HuH-7.5 (cell line): ENCODE results near the gene ZC3H7B.
"Not testable (repeated sequence)": the region's sequence is repeated elsewhere in the genome, so short reads cannot be mapped to it uniquely, and the experiment has no call there.

Experiments
- DNase-seq: peaks from one replicate; pipeline ENCODE4 v3.0.0; 2011; ENCODE audit warnings: low spot score

ZC3H7B gene

GRCh38 chr22:41381329-41382097 is 80.2 kb downstream of the ZC3H7B start, which contains the start of gene TEF:
Gene TEF (plus strand): TSS chr22:41381942. CDS start chr22:41382045, 103 bp downstream.
- DNase-seq, result peak; percentile 99

GRCh38 chr22:41382098-41382578 is 80.8 kb downstream of the ZC3H7B start:
- peak; percentile 65 for DNase-seq

DNA sequence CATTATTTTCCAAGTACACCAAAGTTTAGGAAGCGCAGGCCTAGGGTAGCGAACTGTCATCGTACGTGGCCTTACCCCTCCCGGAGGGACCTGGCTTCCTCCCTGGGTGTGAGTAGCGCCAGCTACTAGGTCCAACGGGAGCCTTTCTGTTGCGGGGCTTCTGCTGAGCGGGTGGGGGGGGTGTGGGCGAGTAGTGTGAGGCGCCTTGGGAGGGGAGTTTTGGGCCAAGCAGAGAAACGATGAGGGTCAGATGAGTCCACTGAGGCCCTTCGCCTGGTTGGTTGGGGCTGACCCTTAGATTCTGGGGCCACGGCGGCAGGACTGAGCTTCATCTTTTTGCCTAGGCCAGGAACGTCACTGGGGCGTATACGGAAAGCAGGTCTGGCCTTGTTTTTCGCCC is 81.3 kb downstream of the ZC3H7B start:
- DNase-seq, result no peak

GRCh38 chr22:41383085-41383484 is 81.8 kb downstream of the ZC3H7B start:
- DNase-seq, result no peak

DNA sequence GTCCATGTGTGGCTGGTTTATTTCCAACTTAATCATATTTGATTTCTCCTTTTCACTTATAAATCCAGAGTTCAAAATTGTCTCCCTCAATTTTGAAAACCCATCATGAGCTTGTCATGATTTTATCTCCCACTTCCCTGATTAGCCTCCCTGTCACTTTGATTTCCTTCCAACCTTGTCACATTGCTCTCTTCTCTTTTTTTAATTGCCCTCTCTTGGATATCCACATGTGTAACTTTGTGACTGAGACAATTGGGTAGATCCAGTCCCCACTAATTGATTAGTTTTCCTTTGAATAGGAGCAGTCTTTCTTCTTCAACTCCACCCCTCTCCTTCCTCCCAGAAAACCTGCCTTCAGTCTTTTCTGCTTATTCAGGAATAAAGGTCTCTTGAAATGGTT is 82.8 kb downstream of the ZC3H7B start:
- no peak for DNase-seq

- DNase-seq, result no peak
Observed at GRCh38 chr22:41387341-41387740, 86.0 kb downstream of the ZC3H7B start.

GRCh38 chr22:41394012-41394356 is 92.7 kb downstream of the ZC3H7B start:
- no peak for DNase-seq

DNA sequence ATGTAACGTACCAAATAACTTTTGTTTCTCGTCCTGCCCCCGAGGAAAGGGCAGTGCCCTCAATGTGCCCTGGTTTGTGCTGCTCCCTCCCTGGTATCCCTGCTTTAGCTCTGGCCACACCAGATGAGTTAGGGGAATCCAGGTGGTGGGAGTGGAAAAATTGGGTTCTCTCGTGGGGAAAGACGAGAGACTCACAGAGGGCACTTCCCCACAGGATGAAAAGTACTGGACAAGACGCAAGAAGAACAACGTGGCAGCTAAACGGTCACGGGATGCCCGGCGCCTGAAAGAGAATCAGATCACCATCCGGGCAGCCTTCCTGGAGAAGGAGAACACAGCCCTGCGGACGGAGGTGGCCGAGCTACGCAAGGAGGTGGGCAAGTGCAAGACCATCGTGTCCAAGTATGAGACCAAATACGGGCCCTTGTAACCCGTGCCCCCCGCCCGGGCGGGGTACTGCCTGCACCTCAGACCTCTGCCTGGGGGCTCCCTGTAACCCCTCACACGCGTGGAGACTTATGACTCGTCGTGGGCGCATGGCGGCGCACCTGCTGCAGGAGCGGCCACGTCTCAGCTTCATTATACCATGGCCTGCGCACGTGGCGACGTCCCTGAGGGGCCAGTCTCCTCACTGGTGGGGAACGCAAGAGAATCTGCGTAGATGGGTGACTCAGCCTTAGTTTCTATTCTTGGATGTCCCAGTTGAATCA is 94.4 kb downstream of the ZC3H7B start:
- DNase-seq, result no peak

- peak; percentile 77 for DNase-seq
Observed at GRCh38 chr22:41397143-41397811, 96.0 kb downstream of the ZC3H7B start.

DNA sequence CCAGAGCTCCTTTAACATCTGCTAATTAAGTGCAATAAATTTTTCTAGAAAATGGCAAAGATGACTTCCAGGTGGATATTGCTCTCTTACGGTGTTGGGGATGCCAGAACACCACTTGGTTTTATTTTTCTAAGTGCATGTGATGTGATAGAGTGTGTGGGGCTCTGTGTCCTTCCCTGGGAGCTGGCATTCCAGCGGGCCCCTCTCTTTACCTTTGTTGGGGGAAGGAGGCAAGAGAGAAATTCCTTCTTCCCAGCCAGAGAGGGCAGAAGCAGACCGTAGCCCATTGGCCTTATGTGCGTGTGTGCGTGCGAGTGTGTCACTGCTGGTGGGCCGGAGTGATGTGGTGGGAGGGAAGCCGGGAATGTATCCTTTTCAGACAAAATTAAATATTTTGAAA is 97.6 kb downstream of the ZC3H7B start:
- DNase-seq, result no peak

- DNase-seq, result no peak
Observed at GRCh38 chr22:41401781-41402648, 100.7 kb downstream of the ZC3H7B start.

- not testable (repeated sequence) for DNase-seq
Observed at GRCh38 chr22:41402851-41403250, 101.5 kb downstream of the ZC3H7B start.

DNA sequence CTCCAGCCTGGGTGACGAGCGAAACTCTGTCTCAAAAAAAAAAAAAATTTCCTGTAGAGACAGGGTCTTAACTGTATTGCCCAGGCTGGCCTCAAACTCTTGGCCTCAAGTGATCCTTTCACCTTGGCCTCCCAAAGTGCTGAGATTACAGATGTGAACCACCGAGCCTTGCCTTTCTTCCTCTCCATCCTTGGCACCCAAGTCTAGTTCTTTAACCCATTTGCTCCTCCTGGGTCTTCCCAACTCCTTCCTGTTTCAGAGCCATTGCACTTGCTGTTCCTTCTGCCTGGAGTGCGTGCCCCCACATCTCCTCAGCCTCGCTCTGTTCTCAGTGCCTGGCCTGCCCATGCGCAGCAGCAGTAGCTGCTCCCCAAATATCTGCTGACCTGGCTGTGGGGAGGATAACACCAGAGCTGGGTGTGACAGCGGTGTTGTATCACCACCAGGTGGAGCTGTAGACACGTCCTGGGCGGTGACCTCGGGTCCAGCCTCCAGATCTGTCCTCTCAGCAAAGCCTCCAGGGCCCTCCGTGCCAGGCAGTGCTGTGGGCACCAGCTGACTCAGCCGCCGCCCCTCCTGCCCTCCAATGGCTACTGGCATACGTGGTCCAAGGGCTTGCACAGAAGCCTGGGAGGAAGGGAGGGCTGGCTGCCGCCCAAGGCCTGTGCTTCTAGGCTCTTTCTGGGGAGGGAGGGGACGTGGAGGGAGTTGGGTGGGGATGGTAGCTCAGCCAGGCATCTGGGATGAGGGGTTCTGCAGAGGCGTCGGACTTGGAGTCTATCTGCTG is 102.4 kb downstream of the ZC3H7B start:
- peak; percentile 97 for DNase-seq

DNA sequence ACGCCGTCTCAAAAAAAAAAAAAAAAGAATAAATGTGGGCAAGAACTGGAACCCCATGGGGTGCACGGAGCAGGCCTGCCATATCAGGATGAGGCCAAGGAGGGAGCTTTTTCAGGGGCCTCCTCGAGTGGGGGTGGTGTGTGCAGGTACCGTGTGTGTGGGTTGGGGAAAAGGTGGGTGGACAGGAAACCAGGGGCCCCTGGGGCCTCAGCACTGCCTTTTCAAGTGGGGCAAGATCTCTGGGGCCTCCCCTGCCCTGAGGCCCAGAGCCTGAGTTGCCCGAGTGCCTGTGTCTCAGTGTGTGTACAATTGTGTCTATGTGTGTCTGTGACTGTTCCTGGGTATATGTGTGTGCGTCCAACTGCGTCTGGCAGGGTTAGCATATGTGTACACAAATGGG is 104.3 kb downstream of the ZC3H7B start:
- no peak for DNase-seq

- DNase-seq, result no peak
Observed at GRCh38 chr22:41406410-41406809, 105.1 kb downstream of the ZC3H7B start.

DNA sequence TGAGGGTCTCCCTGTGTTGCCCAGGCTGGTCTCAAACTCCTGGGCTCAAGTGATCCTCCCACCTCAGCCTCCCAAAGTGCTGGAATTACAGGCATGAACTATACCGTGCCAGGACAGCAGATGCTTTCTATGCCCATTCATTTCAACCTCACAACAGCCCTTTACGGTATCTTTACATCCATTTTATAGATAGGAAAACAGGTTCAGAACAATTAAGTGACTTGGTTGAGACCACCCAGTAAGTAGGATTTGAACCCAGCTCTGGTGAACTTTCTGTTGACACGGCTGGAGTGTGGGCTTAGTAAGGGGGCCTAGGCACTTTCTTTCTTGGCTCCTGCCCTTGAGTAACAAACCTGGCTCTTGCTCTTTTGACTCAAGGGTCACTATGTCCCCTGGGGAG is 106.1 kb downstream of the ZC3H7B start:
- no peak for DNase-seq

DNA sequence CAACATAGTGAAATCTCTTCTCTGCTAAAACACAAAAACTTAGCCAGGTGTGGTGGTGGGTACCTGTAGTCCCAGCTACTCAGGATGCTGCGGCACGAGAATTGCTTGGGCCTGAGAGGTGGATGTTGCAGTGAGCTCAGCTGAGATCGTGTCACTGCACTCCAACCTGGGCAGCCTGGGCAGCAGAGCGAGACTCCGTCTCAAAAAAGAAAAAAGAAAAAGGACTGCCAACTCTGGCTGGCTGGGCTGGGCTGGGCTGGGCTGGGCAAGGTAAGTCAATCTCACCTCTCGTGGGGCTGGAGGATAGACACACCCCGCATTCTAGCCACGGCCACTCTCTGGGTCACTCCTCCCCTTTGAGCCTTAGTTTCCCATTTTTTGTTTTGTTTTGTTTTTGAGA is 107.3 kb downstream of the ZC3H7B start:
- no peak for DNase-seq
